ENCODE data around the gene HMCN2.

The HMCN2 gene

DNA sequence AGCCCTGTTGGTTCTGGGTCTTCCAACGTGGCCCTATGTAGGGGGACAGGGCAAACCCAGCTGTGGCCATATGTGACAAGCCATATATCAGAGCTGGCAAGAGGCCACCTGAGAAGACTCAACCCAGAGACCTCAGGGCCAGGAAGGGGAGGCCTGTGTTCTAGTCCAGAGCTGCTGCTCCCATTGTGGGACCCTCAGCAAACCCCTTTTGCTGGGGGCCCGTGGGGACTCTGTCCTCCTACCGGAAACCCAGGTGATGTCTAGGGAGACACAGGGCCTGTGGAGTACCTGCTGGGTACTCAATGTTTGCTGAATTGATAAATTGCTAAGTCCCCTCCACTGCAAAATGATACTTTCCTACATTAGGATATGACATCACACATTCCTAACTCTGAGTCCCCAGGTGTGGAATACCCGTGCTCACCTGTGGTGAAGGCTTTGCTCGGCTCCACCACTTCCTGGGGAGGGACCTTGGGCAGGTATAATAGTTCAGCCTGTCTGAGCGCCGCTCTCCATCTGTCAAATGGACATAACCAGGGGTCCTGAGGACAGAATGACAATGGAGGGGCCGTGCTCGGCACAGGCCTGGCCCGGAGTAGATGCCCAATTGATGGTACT is 140.8 kb downstream of the HMCN2 start:
- Mint-ChIP-seq H3K9me3 (no peaks in the 10 kb centered on the region), H3K4me3 (no peak overlapping the region), H3K27me3 (ENCODE audit: low read depth, poor library complexity) (peaks cover 16% of the 10 kb centered on the region), H3K36me3 (ENCODE audit: low read depth) (no peaks in the 10 kb centered on the region), H3K4me1 (peaks cover 15% of the 10 kb centered on the region), H3K27ac (no peak overlapping the region)
- DNase-seq = no peak
- TF ChIP-seq, protein P1, sequence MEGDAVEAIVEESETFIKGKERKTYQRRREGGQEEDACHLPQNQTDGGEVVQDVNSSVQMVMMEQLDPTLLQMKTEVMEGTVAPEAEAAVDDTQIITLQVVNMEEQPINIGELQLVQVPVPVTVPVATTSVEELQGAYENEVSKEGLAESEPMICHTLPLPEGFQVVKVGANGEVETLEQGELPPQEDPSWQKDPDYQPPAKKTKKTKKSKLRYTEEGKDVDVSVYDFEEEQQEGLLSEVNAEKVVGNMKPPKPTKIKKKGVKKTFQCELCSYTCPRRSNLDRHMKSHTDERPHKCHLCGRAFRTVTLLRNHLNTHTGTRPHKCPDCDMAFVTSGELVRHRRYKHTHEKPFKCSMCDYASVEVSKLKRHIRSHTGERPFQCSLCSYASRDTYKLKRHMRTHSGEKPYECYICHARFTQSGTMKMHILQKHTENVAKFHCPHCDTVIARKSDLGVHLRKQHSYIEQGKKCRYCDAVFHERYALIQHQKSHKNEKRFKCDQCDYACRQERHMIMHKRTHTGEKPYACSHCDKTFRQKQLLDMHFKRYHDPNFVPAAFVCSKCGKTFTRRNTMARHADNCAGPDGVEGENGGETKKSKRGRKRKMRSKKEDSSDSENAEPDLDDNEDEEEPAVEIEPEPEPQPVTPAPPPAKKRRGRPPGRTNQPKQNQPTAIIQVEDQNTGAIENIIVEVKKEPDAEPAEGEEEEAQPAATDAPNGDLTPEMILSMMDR (IDR thresholded peaks at IDR 0.05) = no peak

GRCh38 chr9:130407916-130408663 is 142.5 kb downstream of the HMCN2 start:
- Mint-ChIP-seq H3K36me3 (ENCODE audit: low read depth) (no peaks in the 10 kb centered on the region), H3K27ac (no peak overlapping the region), H3K4me3 (no peak overlapping the region), H3K4me1 (peaks cover 12% of the 10 kb centered on the region), H3K27me3 (ENCODE audit: low read depth, poor library complexity) (peaks cover 13% of the 10 kb centered on the region), H3K9me3 (no peaks in the 10 kb centered on the region)
- TF ChIP-seq, protein P1 (IDR thresholded peaks at IDR 0.05) = no peak
- DNase-seq = no peak

DNA sequence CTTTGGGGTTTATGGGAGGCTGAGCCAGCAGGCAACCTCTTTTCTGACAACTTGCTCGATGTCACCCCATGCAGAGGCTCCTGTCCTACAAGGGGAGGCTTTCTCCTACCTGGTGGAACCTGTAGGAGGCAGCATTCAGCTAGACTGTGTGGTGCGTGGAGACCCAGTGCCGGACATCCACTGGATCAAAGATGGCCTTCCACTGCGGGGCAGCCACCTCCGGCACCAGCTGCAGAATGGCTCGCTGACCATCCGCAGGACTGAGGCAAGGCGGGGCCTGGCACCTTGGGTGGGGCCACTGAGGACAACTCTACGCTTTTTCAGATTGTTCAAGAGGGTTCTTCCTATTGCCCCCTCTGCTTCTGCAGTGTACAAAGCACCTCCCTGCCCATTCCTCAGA is 143.1 kb downstream of the HMCN2 start:
- TF ChIP-seq, protein P1 (IDR thresholded peaks at IDR 0.05) = no peak
- Mint-ChIP-seq H3K9me3 (no peaks in the 10 kb centered on the region), H3K27ac (no peak overlapping the region), H3K4me3 (no peak overlapping the region), H3K27me3 (ENCODE audit: low read depth, poor library complexity) (peaks cover 16% of the 10 kb centered on the region), H3K4me1 (peaks cover 10% of the 10 kb centered on the region), H3K36me3 (ENCODE audit: low read depth) (no peaks in the 10 kb centered on the region)
- no peak for DNase-seq

GRCh38 chr9:130409246-130409645 is 143.7 kb downstream of the HMCN2 start:
- Mint-ChIP-seq H3K4me1 (peaks cover 6% of the 10 kb centered on the region), H3K4me3 (no peak overlapping the region), H3K27ac (no peak overlapping the region), H3K36me3 (ENCODE audit: low read depth) (no peaks in the 10 kb centered on the region), H3K9me3 (no peaks in the 10 kb centered on the region), H3K27me3 (ENCODE audit: low read depth, poor library complexity) (peaks cover 18% of the 10 kb centered on the region)
- TF ChIP-seq, protein P1 (IDR thresholded peaks at IDR 0.05) = no peak
- DNase-seq = no peak

DNA sequence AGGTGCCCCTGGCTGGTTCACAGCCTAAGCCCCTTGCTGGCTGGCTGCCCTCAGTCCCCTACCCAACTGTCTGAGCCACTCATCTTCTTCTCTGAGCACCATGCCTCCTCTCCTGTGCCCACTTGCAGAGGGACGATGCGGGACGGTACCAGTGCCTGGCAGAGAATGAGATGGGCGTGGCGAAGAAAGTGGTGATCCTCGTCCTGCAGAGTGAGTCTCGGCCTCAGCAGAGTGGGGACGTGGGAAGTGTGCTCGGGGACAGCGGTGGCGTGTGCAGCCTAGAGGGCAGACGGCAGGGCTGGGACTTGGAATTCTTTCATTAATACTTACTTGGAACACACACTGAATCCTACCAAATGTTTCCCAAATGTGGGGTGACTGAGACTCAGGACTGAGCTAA is 144.9 kb downstream of the HMCN2 start:
- H3K27me3 Mint-ChIP-seq (ENCODE audit: low read depth, poor library complexity) = peaks cover 15% of the 10 kb centered on the region
- no peaks in the 10 kb centered on the region for H3K36me3 Mint-ChIP-seq (ENCODE audit: low read depth)
- no peaks in the 10 kb centered on the region for H3K9me3 Mint-ChIP-seq
- H3K4me1 Mint-ChIP-seq = peaks cover 6% of the 10 kb centered on the region
- DNase-seq = no peak
- TF ChIP-seq, protein P1 (IDR thresholded peaks at IDR 0.05) = no peak
- H3K4me3 Mint-ChIP-seq = no peak overlapping the region
- no peak overlapping the region for H3K27ac Mint-ChIP-seq

- Mint-ChIP-seq H3K9me3 (no peaks in the 10 kb centered on the region), H3K4me3 (no peak overlapping the region), H3K27ac (no peak overlapping the region), H3K4me1 (peaks cover 6% of the 10 kb centered on the region), H3K36me3 (ENCODE audit: low read depth) (no peaks in the 10 kb centered on the region), H3K27me3 (ENCODE audit: low read depth, poor library complexity) (peaks cover 15% of the 10 kb centered on the region)
- TF ChIP-seq, protein P1 (IDR thresholded peaks at IDR 0.05) = no peak
- DNase-seq = no peak
Measured at GRCh38 chr9:130411566-130411915, 146.0 kb downstream of the HMCN2 start.

Data from nephron progenitor cell (in vitro differentiated cells).